HL-60/S4 (cell line): Measurements from ENCODE around the gene PCNX1.

Source experiments
- in situ Hi-C: fragments of 300-500 bp; cut with MboI; formaldehyde crosslinking; loops from 2 replicates; pipeline ENCODE4 v1.14.3; 2022; ENCODE audit warnings: low sequenced_read_pairs

PCNX1 gene

GRCh38 chr14:71117839-71118743 is 210.8 kb downstream of the PCNX1 start:
- in situ Hi-C loops, result no loop called here

GRCh38 chr14:71119075-71119474 is 211.8 kb downstream of the PCNX1 start:
- in situ Hi-C loops, result no loop called here

GRCh38 chr14:71119832-71120231 is 212.6 kb downstream of the PCNX1 start:
- in situ Hi-C loops, result no loop called here

DNA sequence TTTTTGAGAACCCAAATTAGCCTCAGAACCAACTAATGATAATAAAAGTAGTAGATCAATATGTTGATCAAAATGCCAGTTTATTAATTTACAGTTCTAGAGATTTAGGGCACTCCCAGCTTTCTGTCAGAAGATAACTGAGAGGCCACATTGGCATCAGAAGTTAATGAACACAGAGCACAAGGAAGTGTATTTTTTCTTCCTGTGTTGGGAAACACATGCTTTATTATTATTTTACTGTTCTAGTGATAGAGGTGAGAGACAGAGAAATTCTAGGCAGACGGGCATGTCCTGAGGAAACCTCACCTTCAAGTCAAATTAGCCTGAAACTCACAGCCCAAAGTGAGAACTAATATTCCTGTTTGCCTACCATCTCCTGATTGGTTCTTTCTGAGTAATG is 213.7 kb downstream of the PCNX1 start:
- in situ Hi-C loops, result no loop called here

- in situ Hi-C loops, result no loop called here
These were observed 214.5 kb downstream of the PCNX1 start for GRCh38 chr14:71121711-71122110.

DNA sequence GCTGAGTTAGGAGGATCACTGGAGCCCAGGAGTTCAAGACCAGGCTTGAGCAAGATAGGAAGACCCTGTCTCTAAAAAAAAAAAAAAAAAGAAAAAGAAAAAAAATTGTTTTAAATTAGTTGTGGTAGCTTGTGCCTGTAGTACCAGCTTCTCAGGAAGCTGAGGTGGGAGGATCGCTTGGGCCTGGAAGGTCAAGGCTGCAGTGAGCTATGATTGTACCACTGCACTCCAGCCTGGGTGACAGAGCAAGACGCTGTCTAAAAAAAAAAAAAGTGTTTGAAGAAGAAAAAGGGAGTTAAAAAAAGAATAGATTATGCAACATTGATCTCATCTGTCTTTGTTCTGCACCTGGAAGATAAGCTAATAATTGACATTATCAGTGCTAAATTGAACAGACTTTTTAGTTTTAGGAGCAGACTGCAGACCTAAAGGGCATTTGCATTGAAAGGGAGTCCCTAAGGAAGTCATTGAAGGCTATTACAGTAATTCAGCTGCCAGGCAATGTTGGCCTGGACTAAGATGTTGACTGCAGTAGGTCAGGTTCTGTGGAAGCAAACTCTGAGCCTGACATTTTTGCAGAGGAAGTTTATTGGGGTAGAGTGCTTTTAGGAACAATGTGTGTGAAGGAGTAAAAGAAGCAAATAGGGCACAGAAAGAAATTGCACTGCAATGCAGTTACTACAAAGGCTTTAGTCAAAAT is 215.8 kb downstream of the PCNX1 start:
- in situ Hi-C loops, result no loop called here

GRCh38 chr14:71123579-71124135 is 216.4 kb downstream of the PCNX1 start:
- in situ Hi-C loops, result no loop called here

GRCh38 chr14:71129716-71130490 is 222.6 kb downstream of the PCNX1 start:
- in situ Hi-C loops, result loop anchor here (25.0 kb wide), 1 partner anchor 632 kb away; no protein-coding TSS in a partner anchor

GRCh38 chr14:71130491-71131179 is 223.4 kb downstream of the PCNX1 start:
- in situ Hi-C loops, result loop anchor here (25.0 kb wide), 1 partner anchor 632 kb away; no protein-coding TSS in a partner anchor

- in situ Hi-C loops, result loop anchor here (25.0 kb wide), 1 partner anchor 629 kb away; no protein-coding TSS in a partner anchor
These were observed 226.0 kb downstream of the PCNX1 start for GRCh38 chr14:71133296-71133695.

- in situ Hi-C loops, result loop anchor here (25.0 kb wide), 1 partner anchor 627 kb away; no protein-coding TSS in a partner anchor
These were observed 228.2 kb downstream of the PCNX1 start for GRCh38 chr14:71135496-71135895.

GRCh38 chr14:71135911-71136310 is 228.7 kb downstream of the PCNX1 start:
- in situ Hi-C loops, result loop anchor here (25.0 kb wide), 1 partner anchor 626 kb away; no protein-coding TSS in a partner anchor

DNA sequence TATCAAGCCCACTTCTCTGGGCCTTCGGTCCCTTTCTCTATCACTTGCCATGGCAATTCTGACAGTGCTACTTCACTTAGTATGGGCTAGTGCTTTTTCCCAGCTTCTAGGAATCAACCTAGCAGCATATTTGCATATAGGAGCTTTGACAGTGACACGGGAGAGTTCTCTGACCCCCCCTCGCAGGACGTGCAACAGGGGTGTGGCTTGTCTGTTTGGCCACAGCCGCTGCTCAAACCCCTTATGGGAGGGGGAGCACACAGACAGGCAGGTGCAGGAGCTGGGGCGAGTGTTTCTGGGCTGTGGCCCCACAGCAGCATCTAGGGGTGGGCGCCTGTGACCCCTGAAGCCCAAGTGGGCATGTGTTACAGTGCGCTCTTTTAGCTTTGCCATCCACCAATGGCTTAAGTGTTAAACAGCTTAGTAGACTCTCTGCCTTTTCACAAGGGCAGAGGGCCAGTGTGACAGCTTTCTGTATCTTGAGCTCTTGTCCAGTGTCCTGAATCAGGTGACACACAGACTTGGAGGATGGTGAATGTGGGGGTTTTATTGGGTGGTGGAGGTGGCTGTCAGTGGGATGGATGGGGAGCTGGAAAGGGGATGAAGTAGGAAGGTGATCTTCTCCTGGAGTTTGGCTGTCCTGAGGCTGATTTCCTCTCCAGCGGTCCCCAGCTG is 229.3 kb downstream of the PCNX1 start:
- in situ Hi-C loops, result loop anchor here (25.0 kb wide), 1 partner anchor 626 kb away; no protein-coding TSS in a partner anchor

DNA sequence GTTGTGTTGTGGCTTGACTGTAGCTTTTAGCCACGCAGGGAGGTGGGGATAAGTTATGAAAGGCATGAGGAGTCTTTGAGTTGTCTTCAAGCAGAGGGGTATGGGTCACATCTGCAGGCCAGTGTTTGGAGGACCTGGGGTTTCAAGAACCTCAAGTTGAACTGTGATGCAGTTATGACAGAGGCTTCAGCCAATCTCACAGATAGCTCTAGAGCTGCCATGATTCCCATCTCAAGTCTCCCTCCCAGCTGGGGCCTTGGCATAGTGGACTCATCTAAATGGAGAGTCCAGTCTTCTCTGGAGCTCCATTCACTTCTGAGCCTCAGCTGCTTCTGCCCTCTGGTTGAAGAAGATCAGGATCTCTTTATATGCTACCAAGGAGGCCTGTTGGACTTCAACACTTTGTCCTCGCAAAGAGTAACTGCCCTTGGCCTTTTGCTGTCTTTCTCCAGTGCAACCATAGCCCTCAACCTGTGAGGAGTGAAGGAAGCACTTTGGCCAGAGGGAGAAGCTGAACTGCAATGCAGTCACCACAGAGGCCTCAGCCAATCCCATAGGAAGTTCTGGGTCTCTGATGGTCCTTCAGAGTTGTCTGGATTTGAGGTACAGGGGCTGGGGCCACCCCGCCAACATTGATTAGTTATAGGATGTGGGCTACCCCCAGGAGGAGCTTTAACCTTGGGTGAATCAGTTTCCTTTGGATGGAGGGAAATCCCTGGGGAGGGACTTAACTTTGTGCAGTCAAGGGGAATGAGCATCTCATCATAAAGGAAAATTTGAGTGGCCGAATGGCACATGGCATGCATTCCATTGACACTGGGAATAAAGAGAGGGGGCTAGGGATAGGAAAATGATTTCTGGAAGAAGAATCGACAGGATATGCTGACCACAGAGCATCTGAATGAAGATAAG is 230.5 kb downstream of the PCNX1 start:
- in situ Hi-C loops, result loop anchor here (25.0 kb wide), 1 partner anchor 625 kb away; no protein-coding TSS in a partner anchor

- in situ Hi-C loops, result loop anchor here (25.0 kb wide), 1 partner anchor 624 kb away; no protein-coding TSS in a partner anchor
These were observed 231.4 kb downstream of the PCNX1 start for GRCh38 chr14:71138448-71139293.

DNA sequence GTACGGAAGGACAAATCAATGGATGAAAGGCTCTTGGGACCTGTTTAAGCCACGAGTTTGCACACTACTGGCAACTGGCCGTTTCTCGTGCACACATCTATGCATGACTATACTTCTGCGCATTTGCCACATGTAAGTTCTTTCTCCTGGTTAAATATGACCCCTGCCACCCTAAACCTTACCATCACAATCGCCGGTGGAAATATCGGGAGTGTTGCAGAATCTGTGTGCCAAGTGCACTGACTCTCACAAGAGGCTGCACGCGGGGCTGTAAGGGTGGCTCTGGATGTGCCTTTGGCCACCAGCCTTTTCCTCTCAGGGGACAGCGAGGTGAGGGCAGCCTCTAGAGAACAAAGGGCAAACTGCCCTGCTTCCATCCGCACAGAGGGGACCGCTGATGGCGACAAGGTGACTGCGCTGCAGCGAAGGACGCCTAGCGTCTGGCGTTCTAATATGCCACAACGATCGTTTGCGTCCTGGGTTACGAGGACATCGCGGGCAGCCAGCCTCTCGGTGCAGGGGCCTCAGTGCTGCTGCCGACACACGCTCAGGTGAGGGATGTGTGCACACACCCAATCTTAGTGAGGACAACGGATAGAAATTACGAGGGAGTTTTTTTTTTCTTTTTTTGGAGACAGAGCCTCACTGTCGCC is 232.2 kb downstream of the PCNX1 start:
- in situ Hi-C loops, result loop anchor here (25.0 kb wide), 1 partner anchor 623 kb away; no protein-coding TSS in a partner anchor

- in situ Hi-C loops, result loop anchor here (25.0 kb wide), 1 partner anchor 622 kb away; no protein-coding TSS in a partner anchor
These were observed 232.9 kb downstream of the PCNX1 start for GRCh38 chr14:71140157-71140556.
